Osteocyte (in vitro differentiated cells): ENCODE data around the gene MISP. TPM values are rescaled to one million over a fixed set of nuclear protein-coding genes. Genes with fewer than 3 reads are reported as not detected.
A peak's percentile ranks its signal among the peaks of the same experiment; 100 is the strongest.

Experiments
- DNase-seq: peaks from one replicate; pipeline ENCODE4 v3.0.0; 2021; ENCODE audit warnings: mixed read lengths; ENCODE audit not compliant: unreplicated experiment; ENCODE audit errors: extremely low spot score
- H3K27ac Mint-ChIP-seq: one replicate; pipeline ENCODE4 v1.8.0; 2021; ENCODE audit warnings: mild to moderate bottlenecking, mixed read lengths; ENCODE audit not compliant: unreplicated experiment
- H3K27me3 Mint-ChIP-seq: one replicate; pipeline ENCODE4 v1.8.0; 2021; ENCODE audit warnings: mixed read lengths; ENCODE audit not compliant: unreplicated experiment
- H3K36me3 Mint-ChIP-seq: one replicate; pipeline ENCODE4 v1.8.0; 2021; ENCODE audit warnings: mixed read lengths; ENCODE audit not compliant: unreplicated experiment
- H3K4me1 Mint-ChIP-seq: one replicate; pipeline ENCODE4 v1.8.0; 2021; ENCODE audit warnings: mixed read lengths; ENCODE audit not compliant: unreplicated experiment
- H3K4me3 Mint-ChIP-seq: one replicate; pipeline ENCODE4 v1.8.0; 2021; ENCODE audit warnings: mild to moderate bottlenecking, moderate library complexity, mixed read lengths; ENCODE audit not compliant: unreplicated experiment
- H3K9me3 Mint-ChIP-seq: one replicate; pipeline ENCODE4 v1.8.0; 2021; ENCODE audit warnings: mixed read lengths; ENCODE audit not compliant: unreplicated experiment
- total RNA-seq: library from RNA; stranded (reverse); gene quantifications from 2 replicates; pipeline ENCODE4 v1.2.1, GENCODE V29; 2021
- TF ChIP-seq, protein P1 (sequence below): fragments of 200-600 bp; sonication (generic); IDR thresholded peaks from 2 replicates; pipeline ENCODE4 v1.5.0; 2021; ENCODE audit warnings: antibody characterized with exemption, mild to moderate bottlenecking, moderate library complexity

The MISP gene
- total RNA-seq, 1 donor from 2014 or later: 1.3 TPM

DNA sequence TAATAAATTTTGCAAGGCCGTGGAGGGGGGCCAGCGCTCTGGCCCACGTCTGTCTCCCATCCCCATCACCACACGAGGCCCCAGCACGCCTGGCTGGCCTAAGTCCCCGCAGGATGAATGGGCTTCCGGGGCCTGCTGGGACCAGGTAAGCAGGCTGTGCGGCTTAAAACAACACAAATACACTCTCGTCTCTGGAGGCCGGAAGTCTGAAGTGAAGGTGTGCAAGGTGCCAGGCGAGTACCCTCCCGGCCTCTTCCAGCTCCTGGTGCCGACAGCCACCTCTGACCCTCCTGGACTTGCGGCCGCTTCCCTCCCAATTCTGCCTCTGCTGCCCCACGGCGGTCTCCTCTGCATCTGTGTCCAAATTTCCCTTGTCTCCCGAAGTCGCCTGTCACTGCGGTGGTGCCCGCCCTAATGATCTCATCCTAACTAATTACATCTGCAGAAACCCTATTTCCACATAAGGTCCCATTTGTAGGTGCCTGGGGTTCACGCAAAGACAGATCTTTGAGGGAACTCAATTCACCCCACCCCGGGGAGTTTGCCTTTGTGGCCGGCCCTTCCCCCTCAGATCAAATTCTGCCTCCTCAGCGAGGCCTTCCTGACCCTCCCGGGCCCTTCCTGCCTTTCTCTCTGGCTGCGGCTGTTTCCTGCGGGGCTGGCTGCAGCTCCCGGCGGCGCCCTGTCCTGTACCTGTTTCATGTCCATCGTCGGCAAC, 38.2 kb downstream of the MISP start:
- no peak for DNase-seq
- peaks cover 43% of the 10 kb centered on the region for H3K4me1 Mint-ChIP-seq
- H3K9me3 Mint-ChIP-seq: no peaks in the 10 kb centered on the region
- H3K27ac Mint-ChIP-seq: peak overlapping the region; percentile 83
- no peaks in the 10 kb centered on the region for H3K27me3 Mint-ChIP-seq
- TF ChIP-seq, protein P1, sequence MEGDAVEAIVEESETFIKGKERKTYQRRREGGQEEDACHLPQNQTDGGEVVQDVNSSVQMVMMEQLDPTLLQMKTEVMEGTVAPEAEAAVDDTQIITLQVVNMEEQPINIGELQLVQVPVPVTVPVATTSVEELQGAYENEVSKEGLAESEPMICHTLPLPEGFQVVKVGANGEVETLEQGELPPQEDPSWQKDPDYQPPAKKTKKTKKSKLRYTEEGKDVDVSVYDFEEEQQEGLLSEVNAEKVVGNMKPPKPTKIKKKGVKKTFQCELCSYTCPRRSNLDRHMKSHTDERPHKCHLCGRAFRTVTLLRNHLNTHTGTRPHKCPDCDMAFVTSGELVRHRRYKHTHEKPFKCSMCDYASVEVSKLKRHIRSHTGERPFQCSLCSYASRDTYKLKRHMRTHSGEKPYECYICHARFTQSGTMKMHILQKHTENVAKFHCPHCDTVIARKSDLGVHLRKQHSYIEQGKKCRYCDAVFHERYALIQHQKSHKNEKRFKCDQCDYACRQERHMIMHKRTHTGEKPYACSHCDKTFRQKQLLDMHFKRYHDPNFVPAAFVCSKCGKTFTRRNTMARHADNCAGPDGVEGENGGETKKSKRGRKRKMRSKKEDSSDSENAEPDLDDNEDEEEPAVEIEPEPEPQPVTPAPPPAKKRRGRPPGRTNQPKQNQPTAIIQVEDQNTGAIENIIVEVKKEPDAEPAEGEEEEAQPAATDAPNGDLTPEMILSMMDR: peak; percentile 13
- H3K4me3 Mint-ChIP-seq: peak overlapping the region; percentile 24
- no peaks in the 10 kb centered on the region for H3K36me3 Mint-ChIP-seq

DNA sequence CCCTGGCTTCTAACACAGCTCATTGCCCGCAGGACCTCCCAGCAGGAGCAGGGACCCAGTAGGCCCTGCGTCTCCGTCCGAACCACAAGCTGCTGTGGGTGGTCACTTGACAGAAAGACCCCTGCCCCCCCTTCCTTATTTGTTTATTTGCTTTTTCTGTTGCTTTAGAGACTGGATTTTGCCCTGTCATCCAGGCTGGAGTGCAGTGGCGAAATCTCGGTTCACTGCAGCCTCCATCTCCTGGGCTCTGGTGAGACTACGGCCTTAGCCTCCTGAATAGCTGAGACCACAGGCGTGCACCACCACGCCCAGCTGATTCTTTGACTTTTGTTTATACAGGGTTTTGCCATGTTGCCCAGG, 38.8 kb downstream of the MISP start:
- TF ChIP-seq, protein P1: no peak
- H3K4me1 Mint-ChIP-seq: peaks cover 38% of the 10 kb centered on the region
- peak overlapping the region; percentile 83 for H3K27ac Mint-ChIP-seq
- no peak for DNase-seq
- no peaks in the 10 kb centered on the region for H3K9me3 Mint-ChIP-seq
- no peaks in the 10 kb centered on the region for H3K27me3 Mint-ChIP-seq
- H3K36me3 Mint-ChIP-seq: no peaks in the 10 kb centered on the region
- peak overlapping the region; percentile 12 for H3K4me3 Mint-ChIP-seq

DNA sequence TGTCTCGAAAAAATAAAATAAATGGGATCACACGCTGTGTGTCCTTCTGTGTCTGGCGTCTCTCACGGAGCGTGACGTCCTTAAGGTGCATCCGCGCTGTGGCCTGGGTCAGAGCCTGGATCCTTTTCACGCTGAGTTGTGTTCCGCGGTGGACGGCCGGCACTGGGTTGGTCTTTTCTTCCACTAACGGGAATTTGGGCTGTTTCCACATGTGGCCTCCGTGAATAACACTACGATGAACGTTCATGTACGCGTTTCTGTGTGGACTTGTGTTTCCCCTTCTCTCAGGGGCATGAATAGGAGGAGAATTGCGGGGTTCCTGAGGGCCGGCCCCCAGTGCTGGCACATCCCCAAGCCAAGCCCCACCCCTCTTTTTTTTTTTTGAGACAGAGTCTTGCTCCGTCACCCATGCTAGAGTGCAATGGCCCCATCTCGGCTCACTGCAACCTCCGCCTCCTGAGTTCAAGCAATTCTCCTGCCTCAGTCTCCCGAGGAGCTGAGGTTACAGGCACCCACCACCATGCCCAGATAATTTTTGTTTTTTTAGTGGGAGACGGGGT, 40.2 kb downstream of the MISP start:
- Mint-ChIP-seq H3K9me3 (no peaks in the 10 kb centered on the region), H3K27me3 (no peaks in the 10 kb centered on the region), H3K27ac (peak overlapping the region; percentile 47), H3K36me3 (no peaks in the 10 kb centered on the region), H3K4me3 (no peak overlapping the region), H3K4me1 (peaks cover 37% of the 10 kb centered on the region)
- TF ChIP-seq, protein P1: no peak
- no peak for DNase-seq

DNA sequence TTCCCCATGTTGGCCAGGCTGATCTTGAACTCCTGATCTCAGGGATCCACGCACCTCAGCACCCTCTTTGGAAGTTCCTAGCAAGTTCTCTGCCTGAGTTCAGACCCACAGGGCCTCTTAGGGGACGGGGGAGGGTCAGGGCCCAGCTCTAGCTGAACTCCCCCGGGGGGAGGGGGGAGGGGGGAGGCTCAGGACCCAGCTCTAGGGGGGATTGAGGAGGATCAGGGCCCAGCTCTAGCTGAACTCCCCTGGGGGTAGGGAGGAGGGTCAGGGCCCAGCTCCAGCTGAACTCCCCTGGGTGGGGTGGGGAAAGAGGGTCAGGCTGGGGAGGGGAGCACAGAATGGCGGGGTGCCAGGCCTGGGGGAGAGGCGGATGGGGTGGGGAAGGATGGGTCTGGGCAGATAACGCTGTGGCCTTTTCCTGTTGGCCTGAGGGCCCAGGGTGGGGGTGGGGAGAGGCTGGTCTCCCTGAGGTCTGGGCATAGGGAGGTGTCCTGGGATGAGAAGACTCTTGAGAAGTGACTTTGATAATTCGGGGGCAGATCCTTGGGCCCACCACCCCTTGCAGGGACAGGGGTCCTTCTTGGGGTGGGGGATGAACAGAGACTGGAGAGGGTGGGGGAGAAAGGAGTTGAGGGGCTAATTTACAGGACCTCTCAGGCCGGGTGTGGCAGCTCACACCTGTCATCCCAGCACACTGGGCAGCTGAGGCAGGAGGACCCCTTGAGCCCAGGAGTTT, 40.8 kb downstream of the MISP start:
- Mint-ChIP-seq H3K36me3 (no peaks in the 10 kb centered on the region), H3K9me3 (no peaks in the 10 kb centered on the region), H3K27me3 (no peaks in the 10 kb centered on the region), H3K4me3 (no peak overlapping the region), H3K4me1 (peaks cover 38% of the 10 kb centered on the region), H3K27ac (peak overlapping the region; percentile 84)
- no peak for DNase-seq
- TF ChIP-seq, protein P1: no peak

DNA sequence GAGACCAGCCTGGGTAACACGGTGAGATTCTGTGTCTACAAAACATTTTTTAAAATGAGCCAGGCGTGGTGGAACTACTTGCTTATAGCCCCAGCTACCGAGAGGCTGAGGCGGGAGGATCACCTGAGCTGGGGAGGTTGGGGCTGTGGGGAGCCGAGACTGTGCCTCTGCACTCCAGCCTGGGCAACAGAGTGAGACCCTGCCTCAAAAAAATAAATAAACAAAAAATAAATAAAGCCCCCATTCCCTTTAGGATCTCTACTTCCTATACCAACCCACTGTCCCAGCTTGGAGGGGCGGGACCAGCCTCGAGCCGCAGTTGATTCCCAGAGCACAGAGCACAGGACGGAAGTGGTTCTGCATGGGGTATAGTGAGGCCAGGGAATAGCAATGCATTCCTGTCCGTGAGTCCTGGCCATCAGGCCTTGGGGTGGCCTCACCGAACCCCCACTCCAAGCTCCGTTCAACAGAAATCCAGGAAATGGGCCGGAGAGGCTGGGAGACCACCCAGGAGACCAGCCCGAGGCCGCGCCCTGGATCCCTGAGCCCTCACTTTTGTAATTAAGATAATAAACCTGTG, 41.5 kb downstream of the MISP start:
- DNase-seq: no peak
- H3K27ac Mint-ChIP-seq: peak overlapping the region; percentile 84
- TF ChIP-seq, protein P1: no peak
- H3K4me1 Mint-ChIP-seq: peaks cover 36% of the 10 kb centered on the region
- H3K36me3 Mint-ChIP-seq: no peaks in the 10 kb centered on the region
- no peak overlapping the region for H3K4me3 Mint-ChIP-seq
- no peaks in the 10 kb centered on the region for H3K9me3 Mint-ChIP-seq
- no peaks in the 10 kb centered on the region for H3K27me3 Mint-ChIP-seq
